ENCODE measurements around the gene RAB40C.

RAB40C gene

DNA sequence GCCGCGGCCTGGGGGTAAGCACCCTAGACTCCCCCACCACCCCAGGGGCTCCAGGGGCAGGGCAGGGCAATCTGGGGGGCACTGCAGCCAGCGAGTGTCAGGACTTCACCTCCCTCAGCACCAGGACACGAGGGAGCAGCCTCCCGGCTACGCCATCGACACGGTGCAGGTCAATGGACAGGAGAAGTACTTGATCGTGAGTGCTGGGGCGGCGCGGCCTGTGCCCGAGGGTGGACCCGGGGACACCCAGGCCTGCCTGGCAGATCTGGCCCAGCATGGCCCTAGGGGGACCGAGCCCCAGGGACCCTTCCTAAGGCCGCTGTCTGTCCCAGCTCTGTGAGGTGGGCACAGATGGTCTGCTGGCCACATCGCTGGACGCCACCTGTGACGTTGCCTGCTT, 82.5 kb downstream of the RAB40C start:
- DNase-seq = no peak

DNA sequence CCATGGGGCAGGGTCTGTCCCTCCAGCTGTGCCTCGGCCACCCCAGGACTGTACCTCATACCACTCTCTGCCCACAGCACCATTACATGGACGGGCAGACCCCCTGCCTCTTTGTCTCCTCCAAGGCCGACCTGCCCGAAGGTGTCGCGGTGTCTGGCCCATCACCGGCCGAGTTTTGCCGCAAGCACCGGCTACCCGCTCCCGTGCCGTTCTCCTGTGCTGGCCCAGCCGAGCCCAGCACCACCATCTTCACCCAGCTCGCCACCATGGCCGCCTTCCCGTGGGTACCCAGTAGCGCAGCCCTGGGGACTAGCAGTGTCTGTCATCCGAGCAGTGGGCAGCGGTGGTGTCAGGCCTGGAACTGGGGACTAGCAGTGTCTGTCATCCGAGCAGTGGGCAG, 83.0 kb downstream of the RAB40C start:
- DNase-seq = no peak

DNA sequence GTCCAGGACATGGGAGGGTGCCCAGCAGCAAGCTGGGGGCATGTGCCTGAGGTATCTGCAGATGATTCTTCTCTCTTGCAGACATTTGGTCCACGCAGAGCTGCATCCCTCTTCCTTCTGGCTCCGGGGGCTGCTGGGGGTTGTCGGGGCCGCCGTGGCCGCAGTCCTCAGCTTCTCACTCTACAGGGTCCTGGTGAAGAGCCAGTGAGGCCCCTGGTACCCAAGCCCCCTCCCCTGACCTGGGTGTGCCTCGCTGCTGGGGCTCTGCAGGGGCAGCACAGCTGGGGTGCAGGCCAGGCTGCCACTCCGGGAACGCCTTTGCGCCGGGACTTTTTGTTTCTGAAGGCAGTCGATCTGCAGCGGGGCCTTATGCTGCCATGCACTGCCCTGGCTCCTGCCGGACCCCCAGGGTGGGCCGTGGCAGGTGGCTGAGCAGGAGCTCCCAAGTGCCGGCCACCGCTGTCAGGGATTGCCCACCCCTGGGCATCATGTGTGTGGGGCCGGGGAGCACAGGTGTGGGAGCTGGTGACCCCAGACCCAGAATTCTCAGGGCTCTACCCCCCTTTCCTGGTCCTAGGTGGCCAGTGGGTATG, 83.6 kb downstream of the RAB40C start:
- DNase-seq = no peak

DNA sequence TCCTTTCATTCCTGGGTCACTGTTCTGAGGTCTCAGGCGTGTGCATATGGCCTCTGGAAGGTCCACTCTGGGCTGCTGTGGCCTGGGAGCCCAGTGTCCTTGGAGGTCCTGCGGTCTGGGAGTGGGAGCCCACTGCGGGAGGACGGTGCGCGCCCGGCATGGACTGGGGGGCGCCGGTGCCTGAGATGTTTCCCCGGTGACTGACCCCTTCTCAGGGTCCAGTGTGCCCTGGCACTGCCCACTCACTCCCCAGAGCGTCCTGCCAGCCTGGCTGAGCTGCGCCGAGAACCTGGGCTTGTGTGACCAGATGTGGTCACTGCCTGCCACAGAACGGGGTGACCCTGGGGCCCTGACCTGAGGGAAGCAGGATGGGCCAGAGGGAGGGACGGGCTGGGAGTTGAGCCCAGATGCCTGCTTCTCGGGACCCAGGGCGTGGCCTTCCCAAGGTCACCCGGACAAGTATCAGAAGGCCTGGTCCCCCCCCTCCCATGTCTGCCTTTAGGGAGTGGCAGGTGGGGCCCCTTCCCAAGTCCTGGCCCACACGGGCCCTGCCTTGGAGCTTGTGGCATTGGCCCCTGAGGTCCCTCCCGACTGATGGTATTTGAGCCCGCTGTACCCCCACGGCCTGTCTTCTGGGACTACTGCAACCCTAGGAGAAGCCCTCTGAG, 84.5 kb downstream of the RAB40C start:
- no peak for DNase-seq

DNA sequence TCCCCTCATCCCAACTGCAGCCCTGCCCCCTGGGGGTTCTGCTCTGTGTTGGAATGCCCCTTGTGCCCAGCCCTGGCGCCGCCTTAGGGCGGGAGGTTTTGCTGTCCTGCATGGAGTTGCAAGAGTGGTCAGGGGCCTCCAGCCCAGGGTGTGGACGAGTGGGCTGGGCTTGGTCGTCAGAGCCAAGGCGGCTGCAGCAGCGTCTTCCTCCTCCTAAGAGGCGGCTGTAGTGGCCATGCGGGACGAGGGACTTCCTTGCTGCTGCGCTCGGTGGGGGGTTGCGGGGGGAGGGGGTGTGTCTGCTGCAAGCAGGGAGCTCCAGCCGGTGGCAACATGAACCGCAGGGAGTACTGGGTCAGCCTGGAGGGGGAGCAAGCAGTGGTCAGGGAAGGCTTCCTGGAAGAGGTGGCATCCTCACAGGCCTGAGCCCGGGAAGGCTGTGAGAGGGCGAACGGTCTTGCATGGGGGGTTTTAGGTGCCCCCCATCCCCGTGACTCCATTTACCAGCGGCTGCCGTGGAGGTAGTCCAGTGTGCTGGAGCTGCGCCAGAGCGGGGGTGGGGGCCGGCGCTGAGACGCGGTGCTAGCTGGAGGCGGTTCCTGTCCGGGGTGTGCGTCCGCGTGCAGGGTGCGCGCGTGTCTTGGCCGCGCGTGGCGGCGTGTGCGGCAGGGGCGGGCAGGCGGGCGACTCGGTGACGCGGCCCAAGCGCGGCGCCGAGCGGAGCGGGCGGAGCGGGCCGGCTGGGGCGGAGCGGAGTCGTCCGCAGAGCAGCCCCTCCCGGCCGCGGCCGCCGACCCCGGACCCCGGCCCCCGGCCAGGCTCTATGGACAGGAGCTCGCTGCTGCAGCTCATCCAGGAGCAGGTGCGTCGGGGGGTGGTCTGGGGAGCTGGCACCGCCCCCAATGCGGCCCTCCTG, 85.4 kb downstream of the RAB40C start, which contains the start of gene RHBDL1:
Gene RHBDL1 (plus strand): TSS at position 704 of the 916 bp plus-strand sequence. CDS start 120 bp downstream, at position 824.
- no peak for DNase-seq

DNA sequence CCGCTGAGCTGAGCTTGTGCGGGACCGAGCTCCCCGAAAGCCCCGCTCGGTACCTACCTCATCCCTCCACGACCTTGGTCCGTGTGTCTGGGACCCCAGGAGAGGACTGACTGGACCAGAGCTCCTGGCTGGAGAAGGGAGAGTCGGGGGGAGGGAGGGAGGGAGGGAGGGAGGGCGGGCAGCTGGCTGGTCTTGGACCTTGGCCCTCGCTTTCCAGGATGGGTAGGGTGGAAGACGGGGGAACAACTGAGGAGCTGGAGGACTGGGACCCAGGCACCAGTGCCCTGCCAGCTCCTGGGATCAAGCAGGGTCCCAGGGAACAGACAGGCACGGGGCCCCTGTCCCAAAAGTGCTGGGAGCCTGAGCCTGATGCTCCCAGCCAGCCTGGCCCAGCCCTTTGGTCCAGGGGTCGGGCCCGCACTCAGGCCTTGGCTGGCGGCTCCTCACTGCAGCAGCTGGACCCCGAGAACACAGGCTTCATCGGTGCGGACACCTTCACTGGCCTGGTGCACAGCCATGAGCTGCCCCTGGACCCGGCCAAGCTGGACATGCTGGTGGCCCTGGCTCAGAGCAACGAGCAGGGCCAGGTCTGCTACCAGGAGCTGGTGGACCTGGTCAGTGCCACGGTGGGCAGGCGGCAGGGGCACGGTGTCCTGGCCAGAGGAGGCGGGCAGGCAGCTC, 86.2 kb downstream of the RAB40C start:
- DNase-seq = no peak

DNA sequence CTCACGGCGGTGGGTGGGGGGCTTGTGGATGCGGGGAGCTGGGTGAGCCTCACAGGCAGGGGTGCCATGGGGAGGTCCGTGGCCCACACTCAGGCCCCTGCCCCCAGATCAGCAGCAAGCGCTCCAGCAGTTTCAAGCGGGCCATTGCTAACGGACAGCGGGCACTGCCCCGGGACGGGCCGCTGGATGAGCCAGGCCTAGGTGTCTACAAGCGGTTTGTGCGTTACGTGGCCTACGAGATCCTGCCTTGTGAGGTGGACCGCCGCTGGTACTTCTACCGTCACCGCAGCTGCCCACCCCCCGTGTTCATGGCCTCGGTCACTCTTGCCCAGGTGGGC, 86.7 kb downstream of the RAB40C start:
- no peak for DNase-seq

DNA sequence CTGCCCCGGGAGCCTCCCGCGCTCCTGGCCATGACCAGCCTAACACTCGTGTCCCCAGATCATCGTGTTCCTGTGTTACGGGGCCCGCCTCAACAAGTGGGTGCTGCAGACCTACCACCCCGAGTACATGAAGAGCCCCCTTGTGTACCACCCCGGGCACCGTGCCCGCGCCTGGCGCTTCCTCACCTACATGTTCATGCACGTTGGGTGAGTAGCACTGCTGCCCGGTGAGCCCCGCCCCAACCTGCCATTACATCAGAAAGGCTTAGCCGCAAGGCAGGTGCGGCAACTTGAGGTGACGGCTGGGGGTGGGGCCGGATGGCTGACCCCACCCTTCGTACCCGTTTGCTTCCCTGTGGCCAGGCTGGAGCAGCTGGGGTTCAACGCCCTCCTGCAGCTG, 87.0 kb downstream of the RAB40C start:
- no peak for DNase-seq

DNA sequence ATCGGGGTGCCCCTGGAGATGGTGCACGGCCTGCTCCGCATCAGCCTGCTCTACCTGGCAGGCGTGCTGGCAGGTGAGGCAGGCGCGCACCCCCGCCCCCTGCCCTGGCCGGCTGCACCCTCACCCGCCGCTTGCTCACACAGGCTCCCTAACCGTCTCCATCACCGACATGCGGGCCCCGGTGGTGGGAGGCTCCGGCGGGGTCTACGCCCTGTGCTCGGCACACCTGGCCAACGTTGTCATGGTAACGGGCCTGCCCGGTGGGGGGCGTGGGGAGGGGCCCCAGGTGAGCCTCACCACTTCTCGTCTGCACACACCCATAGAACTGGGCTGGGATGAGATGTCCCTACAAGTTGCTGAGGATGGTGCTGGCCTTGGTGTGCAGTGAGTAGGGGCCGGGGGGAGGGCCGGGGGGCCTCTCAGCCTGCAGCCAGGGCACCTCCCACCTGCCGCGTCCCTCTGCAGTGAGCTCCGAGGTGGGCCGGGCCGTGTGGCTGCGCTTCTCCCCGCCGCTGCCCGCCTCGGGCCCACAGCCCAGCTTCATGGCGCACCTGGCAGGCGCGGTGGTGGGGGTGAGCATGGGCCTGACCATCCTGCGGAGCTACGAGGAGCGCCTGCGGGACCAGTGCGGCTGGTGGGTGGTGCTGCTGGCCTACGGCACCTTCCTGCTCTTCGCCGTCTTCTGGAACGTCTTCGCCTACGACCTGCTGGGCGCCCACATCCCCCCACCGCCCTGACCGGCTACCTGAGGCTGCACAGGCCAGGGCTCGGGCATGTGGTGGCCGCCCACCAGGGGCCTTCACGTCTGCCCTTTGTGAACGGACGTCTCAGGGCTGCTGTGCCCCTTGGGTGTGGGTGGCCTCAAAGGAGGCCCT, 87.7 kb downstream of the RAB40C start:
- no peak for DNase-seq

DNA sequence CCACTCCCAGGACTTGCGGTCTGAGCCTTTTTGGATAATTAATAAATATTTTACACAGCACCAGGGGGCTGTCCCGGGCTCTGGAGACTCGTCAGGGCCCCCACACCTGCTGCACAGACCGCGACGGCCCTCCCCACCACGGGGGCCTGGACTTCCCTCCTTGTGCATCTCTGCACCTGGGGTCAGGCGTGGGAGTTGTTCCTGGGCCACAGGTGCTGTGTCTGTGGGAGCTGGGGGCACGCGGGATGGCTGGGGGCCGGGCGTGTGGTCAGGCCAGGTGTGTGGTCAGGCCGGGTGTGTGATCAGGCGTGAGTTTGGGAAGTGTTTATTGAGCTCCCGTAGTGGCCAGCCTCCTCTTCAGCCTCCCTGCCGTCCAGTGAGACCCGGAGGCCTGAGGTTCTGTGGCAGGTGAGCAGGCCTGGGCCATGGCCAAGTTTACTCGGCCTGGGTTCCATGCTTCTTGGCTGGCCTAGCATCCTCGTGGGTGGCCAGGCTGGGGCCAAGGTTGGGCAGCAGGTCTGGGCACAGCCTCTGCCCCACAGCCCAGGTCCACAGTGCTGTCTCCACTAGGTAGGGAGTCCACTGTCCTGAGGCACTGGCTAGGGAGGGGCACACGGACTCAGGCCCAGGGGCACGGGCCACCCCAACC, 88.5 kb downstream of the RAB40C start:
- DNase-seq = no peak

Measured in activated gamma-delta T cell treated with Interleukin-2 at 50 U/mL for 16 hours (primary cell).